Measurements from ENCODE around the gene CACNA1C. TPM values are rescaled to one million over a fixed set of nuclear protein-coding genes. Genes with fewer than 3 reads are reported as not detected.

The CACNA1C gene
- total and polyA plus RNA-seq, 10 of the 15 experiments (the other 5 are each of a cell fraction or from before 2014, with no cell fraction given): under 0.01 to 0.15 (median 0.09) TPM; not detected in 5

- Histone ChIP-seq H3K9me3 (replicated peaks; ENCODE audit: control insufficient read depth, insufficient read depth, low read length) (no peaks in the 10 kb centered on the region), H3K27ac (ENCODE audit: control insufficient read depth, insufficient read depth) (no peak overlapping the region), H3K27me3 (replicated peaks in 1 of 2; ENCODE audit: control insufficient read depth in 2 of 2, insufficient read depth in 2 of 2, low read length in 1 of 2) (peaks cover 0 to 4% of the 10 kb centered on the region in 2 experiments; a peak in 2 of 4 replicates), H3K4me3 (no peak overlapping the region), H3K4me1 (ENCODE audit: control insufficient read depth, insufficient read depth, low read length) (no peaks in the 10 kb centered on the region), H3K36me3 (ENCODE audit: control insufficient read depth in 2 of 2, insufficient read depth in 2 of 2, low read length in 1 of 2) (no peaks in the 10 kb centered on the region), H2AFZ (ENCODE audit: control insufficient read depth, low read depth, low read length) (no peak overlapping the region), H3K9ac (ENCODE audit: control insufficient read depth, insufficient read depth, low read length) (no peak overlapping the region), H3K79me2 (ENCODE audit: control insufficient read depth, insufficient read depth, low read length) (no peaks in the 10 kb centered on the region), H3K4me2 (ENCODE audit: control insufficient read depth, insufficient read depth) (no peak overlapping the region), H4K20me1 (ENCODE audit: control insufficient read depth, insufficient read depth) (no peaks in the 10 kb centered on the region)
- FAIRE-seq (no peak), ATAC-seq (no peak), DNase-seq (ENCODE audit: low read depth, low spot score) (no peak)
- in situ Hi-C loops (cut with MboI): no loop called here
- ChIA-PET SMC1A (ENCODE audit: uncharacterized antibody, unreplicated experiment) (no interaction called here), POLR2A (no interaction called here), CTCF (no interaction called here), RAD21 (ENCODE audit: unreplicated experiment) (no interaction called here)
- intact Hi-C loops (cut with micrococcal nuclease; ENCODE audit: unreplicated experiment): no loop called here
- 9% methylated on average over 3 of the region's 3 CpGs for WGBS (ENCODE audit: insufficient coverage, insufficient replicate concordance, low lambda C conversion rate, missing lambda C conversion rate)
- TF ChIP-seq IKZF1 (conservative IDR thresholded peaks at IDR 0.05): no peak
- no peak for TF ChIP-seq POLR2AphosphoS5 (IDR thresholded peaks at IDR 0.05; ENCODE audit: low read length)
- no peak for TF ChIP-seq FOXK2 (IDR thresholded peaks at IDR 0.05)
- no TSS peak for BruUV-seq (replicated peaks)
Observed at GRCh38 chr12:2177751-2178150, 125.0 kb downstream of the CACNA1C start.

DNA sequence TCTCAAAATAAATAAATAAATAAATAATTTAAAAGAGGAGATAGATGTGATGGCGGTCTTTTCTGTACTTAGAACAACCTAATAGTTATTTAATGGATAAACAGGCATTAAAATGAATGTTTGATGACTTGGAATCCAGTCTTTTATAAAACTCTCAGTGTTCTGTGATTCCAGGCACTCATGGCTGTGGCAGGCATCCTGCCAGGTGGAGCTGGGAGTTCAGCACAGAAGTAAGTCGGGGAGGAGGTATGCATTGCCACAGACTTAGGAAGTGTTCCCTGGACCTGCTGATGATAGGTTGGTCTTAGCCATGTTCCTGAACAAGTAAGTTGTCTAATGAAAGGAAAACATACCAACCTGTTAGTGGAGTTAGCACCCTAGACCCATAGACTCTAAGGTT, 126.3 kb downstream of the CACNA1C start:
- Histone ChIP-seq H4K20me1 (ENCODE audit: control insufficient read depth, insufficient read depth) (no peaks in the 10 kb centered on the region), H3K79me2 (ENCODE audit: control insufficient read depth, insufficient read depth, low read length) (no peaks in the 10 kb centered on the region), H3K4me1 (ENCODE audit: control insufficient read depth, insufficient read depth, low read length) (no peaks in the 10 kb centered on the region), H3K27me3 (replicated peaks in 1 of 2; ENCODE audit: control insufficient read depth in 2 of 2, insufficient read depth in 2 of 2, low read length in 1 of 2) (peaks cover 0 to 4% of the 10 kb centered on the region in 2 experiments; a peak in 2 of 4 replicates), H3K36me3 (ENCODE audit: control insufficient read depth in 2 of 2, insufficient read depth in 2 of 2, low read length in 1 of 2) (no peaks in the 10 kb centered on the region), H3K4me3 (no peak overlapping the region), H3K27ac (ENCODE audit: control insufficient read depth, insufficient read depth) (no peak overlapping the region), H3K4me2 (ENCODE audit: control insufficient read depth, insufficient read depth) (no peak overlapping the region), H3K9ac (ENCODE audit: control insufficient read depth, insufficient read depth, low read length) (no peak overlapping the region), H3K9me3 (replicated peaks; ENCODE audit: control insufficient read depth, insufficient read depth, low read length) (no peaks in the 10 kb centered on the region), H2AFZ (ENCODE audit: control insufficient read depth, low read depth, low read length) (no peak overlapping the region)
- ChIA-PET RAD21 (ENCODE audit: unreplicated experiment) (no interaction called here), POLR2A (interaction anchor here (0.6 kb wide), 1 partner anchor 817 kb away, joined by 3 read pairs; no protein-coding TSS in a partner anchor), CTCF (no interaction called here), SMC1A (ENCODE audit: uncharacterized antibody, unreplicated experiment) (no interaction called here)
- FAIRE-seq (no peak), ATAC-seq (no peak), DNase-seq (ENCODE audit: low read depth, low spot score) (no peak)
- intact Hi-C loops (cut with micrococcal nuclease; ENCODE audit: unreplicated experiment) (no loop called here), in situ Hi-C loops (cut with MboI) (no loop called here)
- WGBS (ENCODE audit: insufficient coverage, insufficient replicate concordance, low lambda C conversion rate, missing lambda C conversion rate): 54% methylated on average over 2 of the region's 2 CpGs
- TF ChIP-seq ETV6 (conservative IDR thresholded peaks at IDR 0.05 in 1 of 2, IDR thresholded peaks at IDR 0.05 in 1 of 2; ENCODE audit: borderline replicate concordance in 1 of 2, low read depth in 1 of 2): no peak
- no peak for TF ChIP-seq SUPT20H (IDR thresholded peaks at IDR 0.05; ENCODE audit: borderline replicate concordance, control insufficient read depth, low read depth, low read length)
- no peak for TF ChIP-seq TCF7 (IDR thresholded peaks at IDR 0.05; ENCODE audit: borderline replicate concordance)
- TF ChIP-seq, protein P1, sequence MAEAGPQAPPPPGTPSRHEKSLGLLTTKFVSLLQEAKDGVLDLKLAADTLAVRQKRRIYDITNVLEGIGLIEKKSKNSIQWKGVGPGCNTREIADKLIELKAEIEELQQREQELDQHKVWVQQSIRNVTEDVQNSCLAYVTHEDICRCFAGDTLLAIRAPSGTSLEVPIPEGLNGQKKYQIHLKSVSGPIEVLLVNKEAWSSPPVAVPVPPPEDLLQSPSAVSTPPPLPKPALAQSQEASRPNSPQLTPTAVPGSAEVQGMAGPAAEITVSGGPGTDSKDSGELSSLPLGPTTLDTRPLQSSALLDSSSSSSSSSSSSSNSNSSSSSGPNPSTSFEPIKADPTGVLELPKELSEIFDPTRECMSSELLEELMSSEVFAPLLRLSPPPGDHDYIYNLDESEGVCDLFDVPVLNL (IDR thresholded peaks at IDR 0.05; ENCODE audit: low read depth, low read length): no peak
- TF ChIP-seq MYC (IDR thresholded peaks at IDR 0.05; ENCODE audit: insufficient read depth, insufficient read length, insufficient replicate concordance, low read length, severe bottlenecking): no peak
- TF ChIP-seq PAX8 (IDR thresholded peaks at IDR 0.05): no peak
- TF ChIP-seq, protein P2, sequence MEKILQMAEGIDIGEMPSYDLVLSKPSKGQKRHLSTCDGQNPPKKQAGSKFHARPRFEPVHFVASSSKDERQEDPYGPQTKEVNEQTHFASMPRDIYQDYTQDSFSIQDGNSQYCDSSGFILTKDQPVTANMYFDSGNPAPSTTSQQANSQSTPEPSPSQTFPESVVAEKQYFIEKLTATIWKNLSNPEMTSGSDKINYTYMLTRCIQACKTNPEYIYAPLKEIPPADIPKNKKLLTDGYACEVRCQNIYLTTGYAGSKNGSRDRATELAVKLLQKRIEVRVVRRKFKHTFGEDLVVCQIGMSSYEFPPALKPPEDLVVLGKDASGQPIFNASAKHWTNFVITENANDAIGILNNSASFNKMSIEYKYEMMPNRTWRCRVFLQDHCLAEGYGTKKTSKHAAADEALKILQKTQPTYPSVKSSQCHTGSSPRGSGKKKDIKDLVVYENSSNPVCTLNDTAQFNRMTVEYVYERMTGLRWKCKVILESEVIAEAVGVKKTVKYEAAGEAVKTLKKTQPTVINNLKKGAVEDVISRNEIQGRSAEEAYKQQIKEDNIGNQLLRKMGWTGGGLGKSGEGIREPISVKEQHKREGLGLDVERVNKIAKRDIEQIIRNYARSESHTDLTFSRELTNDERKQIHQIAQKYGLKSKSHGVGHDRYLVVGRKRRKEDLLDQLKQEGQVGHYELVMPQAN (conservative IDR thresholded peaks at IDR 0.05): no peak
- TF ChIP-seq, protein P3, sequence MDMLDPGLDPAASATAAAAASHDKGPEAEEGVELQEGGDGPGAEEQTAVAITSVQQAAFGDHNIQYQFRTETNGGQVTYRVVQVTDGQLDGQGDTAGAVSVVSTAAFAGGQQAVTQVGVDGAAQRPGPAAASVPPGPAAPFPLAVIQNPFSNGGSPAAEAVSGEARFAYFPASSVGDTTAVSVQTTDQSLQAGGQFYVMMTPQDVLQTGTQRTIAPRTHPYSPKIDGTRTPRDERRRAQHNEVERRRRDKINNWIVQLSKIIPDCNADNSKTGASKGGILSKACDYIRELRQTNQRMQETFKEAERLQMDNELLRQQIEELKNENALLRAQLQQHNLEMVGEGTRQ (IDR thresholded peaks at IDR 0.05; ENCODE audit: borderline replicate concordance, low read depth, low read length): no peak
- TF ChIP-seq NFXL1 (IDR thresholded peaks at IDR 0.05; ENCODE audit: borderline replicate concordance): no peak
- no peak for TF ChIP-seq RB1 (IDR thresholded peaks at IDR 0.05; ENCODE audit: borderline replicate concordance)
- BruUV-seq (replicated peaks): no TSS peak

Data from GM12878 (cell line).